GM23338 (cell line): ENCODE results near the gene PODN. TPM values are rescaled to one million over a fixed set of nuclear protein-coding genes. Genes with fewer than 3 reads are reported as not detected.

Experiments used
- ATAC-seq: fragments of 200-7000 bp; cut with Tn5 transposase; 3 replicates; pipeline ENCODE4 v1.9.1; 2020
- DNase-seq: peaks from one replicate; pipeline ENCODE4 v3.0.0-alpha.2; 2015; ENCODE audit warnings: low spot score
- H2AFZ ChIP-seq: fragments of 200-600 bp; sonication (generic); 2 replicates; pipeline ENCODE4 v1.8.0; 2016; ENCODE audit warnings: antibody characterized with exemption, mild to moderate bottlenecking, moderate library complexity
- H3F3A ChIP-seq: fragments of 200-600 bp; sonication (generic); replicated peaks from 2 replicates; pipeline ENCODE4 v1.8.0; 2017; ENCODE audit warnings: antibody characterized with exemption, mixed run types, low read depth
- H3K27ac ChIP-seq: fragments of 200-600 bp; sonication (generic); 2 replicates; pipeline ENCODE4 v1.6.1; 2016; ENCODE audit warnings: low read depth
- H3K27me3 ChIP-seq: fragments of 200-600 bp; sonication (generic); 2 replicates; pipeline ENCODE4 v1.8.0; 2016; ENCODE audit warnings: mild to moderate bottlenecking, mixed run types, moderate library complexity; ENCODE audit not compliant: insufficient read depth
- H3K36me3 ChIP-seq: fragments of 200-600 bp; sonication (generic); 2 replicates; pipeline ENCODE4 v1.8.0; 2016; ENCODE audit warnings: mild to moderate bottlenecking; ENCODE audit not compliant: insufficient read depth
- H3K4me1 ChIP-seq: fragments of 200-600 bp; sonication (generic); 2 replicates; pipeline ENCODE4 v1.8.0; 2016; ENCODE audit warnings: mild to moderate bottlenecking, moderate library complexity; ENCODE audit not compliant: insufficient read depth
- H3K4me2 ChIP-seq: fragments of 200-600 bp; sonication (generic); 2 replicates; pipeline ENCODE4 v1.7.1; 2017; ENCODE audit warnings: mixed run types
- H3K4me3 ChIP-seq: fragments of 200-600 bp; sonication (generic); 2 replicates; pipeline ENCODE4 v1.6.1; 2016; ENCODE audit warnings: mixed run types
- H3K79me2 ChIP-seq: fragments of 200-600 bp; sonication (generic); replicated peaks from 2 replicates; pipeline ENCODE4 v1.8.0; 2017; ENCODE audit warnings: mild to moderate bottlenecking; ENCODE audit not compliant: insufficient read depth
- H3K9me2 ChIP-seq: fragments of 200-600 bp; sonication (generic); 2 replicates; pipeline ENCODE4 v1.8.0; 2017; ENCODE audit not compliant: insufficient read depth
- H4K20me1 ChIP-seq: fragments of 200-600 bp; sonication (generic); replicated peaks from 2 replicates; pipeline ENCODE4 v1.8.0; 2017; ENCODE audit warnings: mild to moderate bottlenecking; ENCODE audit not compliant: insufficient read depth
- H3K27ac Mint-ChIP-seq: 2 replicates; pipeline ENCODE4 v1.8.0; 2020; ENCODE audit warnings: inconsistent platforms, mild to moderate bottlenecking, moderate library complexity, mixed read lengths
- H3K27me3 Mint-ChIP-seq: 3 replicates; pipeline ENCODE4 v1.8.0; 2022; ENCODE audit warnings: low read depth, mild to moderate bottlenecking, moderate library complexity, mixed read lengths, inconsistent platforms; ENCODE audit not compliant: insufficient read depth, poor library complexity
- H3K36me3 Mint-ChIP-seq: 3 replicates; pipeline ENCODE4 v1.8.0; 2021; ENCODE audit warnings: low read depth, mild to moderate bottlenecking, inconsistent platforms, moderate library complexity, mixed read lengths
- H3K4me1 Mint-ChIP-seq: 3 replicates; pipeline ENCODE4 v1.8.0; 2020; ENCODE audit warnings: mild to moderate bottlenecking, inconsistent platforms, mixed read lengths
- H3K4me3 Mint-ChIP-seq: 3 replicates; pipeline ENCODE4 v1.8.0; 2021; ENCODE audit warnings: moderate library complexity, mild to moderate bottlenecking, inconsistent platforms, mixed read lengths
- H3K9me3 Mint-ChIP-seq: 3 replicates; pipeline ENCODE4 v1.8.0; 2020; ENCODE audit warnings: moderate library complexity, mild to moderate bottlenecking, inconsistent platforms, mixed read lengths
- CREB1 ChIP-seq: fragments of 250-450 bp; sonication (Bioruptor Pico); IDR thresholded peaks from 2 replicates; pipeline ENCODE4 v1.5.0; 2020; ENCODE audit warnings: low read depth, mild to moderate bottlenecking, moderate library complexity
- CTCF ChIP-seq, 2 experiments: fragments of 200-600 bp in 1 of 2; sonication (generic) in 1 of 2; conservative IDR thresholded peaks; 2 replicates each; pipeline versions ENCODE4 v1.5.1 to v1.6.1; 2016 to 2017; ENCODE audit warnings: antibody characterized with exemption in 2 of 2, low read depth in 2 of 2, mild to moderate bottlenecking in 2 of 2, moderate library complexity in 1 of 2
- JUNB ChIP-seq: IDR thresholded peaks from one replicate; pipeline ENCODE4 v1.6.1; 2016; ENCODE audit warnings: antibody characterized with exemption; ENCODE audit not compliant: unreplicated experiment
- ZNF331 ChIP-seq: fragments of 250-450 bp; sonication (Bioruptor Pico); IDR thresholded peaks from 2 replicates; pipeline ENCODE4 v1.5.0; 2020; ENCODE audit warnings: low read depth, mild to moderate bottlenecking, moderate library complexity
- polyA plus RNA-seq: library from polyadenylated mRNA; unstranded; fragments of >200 nt; fragmentation: Nextera tagmentation; extraction: Ambion mirVana; gene quantifications from 2 replicates; pipeline ENCODE4 v1.2.1, GENCODE V29; 2016
- total RNA-seq: library from RNA; depleted of rRNA; stranded (reverse); fragments of >200 nt; shearing (Covaris generic); gene quantifications from 2 replicates; pipeline ENCODE4 v1.2.3, GENCODE V29; 2014
- TF ChIP-seq, protein P1 (sequence below): fragments of 250-450 bp; sonication (Bioruptor Pico); IDR thresholded peaks from 2 replicates; pipeline ENCODE4 v1.5.0; 2020; ENCODE audit warnings: mild to moderate bottlenecking, moderate library complexity

The PODN gene
- total and polyA plus RNA-seq, 2 experiments from 2014 or later, result 0.16 to 0.24 TPM

DNA sequence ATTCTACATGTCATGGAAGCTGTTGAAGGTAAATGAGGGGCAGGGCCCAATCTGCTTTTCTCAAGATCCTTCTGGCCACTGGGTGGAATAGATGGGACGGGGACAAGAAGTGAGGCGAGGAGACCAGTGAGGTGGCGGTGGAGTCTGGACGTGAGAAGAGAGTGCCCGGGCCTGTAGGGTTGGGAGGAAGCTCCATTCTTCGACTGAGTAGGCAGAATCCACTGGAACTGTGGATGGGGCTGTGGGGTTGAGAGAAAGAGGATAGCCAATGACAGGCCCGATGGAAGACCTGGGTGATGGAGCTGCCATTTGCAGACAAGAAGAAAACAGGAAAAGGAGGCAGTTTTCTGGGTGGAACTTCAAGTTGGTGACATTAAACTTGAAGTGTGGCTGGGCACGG is 70.2 kb downstream of the PODN start:
- Mint-ChIP-seq H3K9me3 (peaks cover 2% of the 10 kb centered on the region; the same call in 2 of the 3 replicates), H3K27me3 (peaks cover 5% of the 10 kb centered on the region), H3K4me1 (peaks cover 5% of the 10 kb centered on the region; the same call in 1 of the 3 replicates), H3K36me3 (peaks cover 2% of the 10 kb centered on the region; the same call in 2 of the 3 replicates), H3K27ac (no peak overlapping the region), H3K4me3 (no peak overlapping the region)
- Histone ChIP-seq H3K9me2 (no peaks in the 10 kb centered on the region), H3K4me3 (no peak overlapping the region), H3K4me1 (no peaks in the 10 kb centered on the region), H2AFZ (no peak overlapping the region), H3K4me2 (no peak overlapping the region), H3K27ac (no peak overlapping the region), H4K20me1 (no peaks in the 10 kb centered on the region), H3K27me3 (no peaks in the 10 kb centered on the region), H3F3A (no peaks in the 10 kb centered on the region), H3K79me2 (no peaks in the 10 kb centered on the region), H3K36me3 (no peaks in the 10 kb centered on the region)
- ATAC-seq (no peak), DNase-seq (no peak)
- TF ChIP-seq, protein P1, sequence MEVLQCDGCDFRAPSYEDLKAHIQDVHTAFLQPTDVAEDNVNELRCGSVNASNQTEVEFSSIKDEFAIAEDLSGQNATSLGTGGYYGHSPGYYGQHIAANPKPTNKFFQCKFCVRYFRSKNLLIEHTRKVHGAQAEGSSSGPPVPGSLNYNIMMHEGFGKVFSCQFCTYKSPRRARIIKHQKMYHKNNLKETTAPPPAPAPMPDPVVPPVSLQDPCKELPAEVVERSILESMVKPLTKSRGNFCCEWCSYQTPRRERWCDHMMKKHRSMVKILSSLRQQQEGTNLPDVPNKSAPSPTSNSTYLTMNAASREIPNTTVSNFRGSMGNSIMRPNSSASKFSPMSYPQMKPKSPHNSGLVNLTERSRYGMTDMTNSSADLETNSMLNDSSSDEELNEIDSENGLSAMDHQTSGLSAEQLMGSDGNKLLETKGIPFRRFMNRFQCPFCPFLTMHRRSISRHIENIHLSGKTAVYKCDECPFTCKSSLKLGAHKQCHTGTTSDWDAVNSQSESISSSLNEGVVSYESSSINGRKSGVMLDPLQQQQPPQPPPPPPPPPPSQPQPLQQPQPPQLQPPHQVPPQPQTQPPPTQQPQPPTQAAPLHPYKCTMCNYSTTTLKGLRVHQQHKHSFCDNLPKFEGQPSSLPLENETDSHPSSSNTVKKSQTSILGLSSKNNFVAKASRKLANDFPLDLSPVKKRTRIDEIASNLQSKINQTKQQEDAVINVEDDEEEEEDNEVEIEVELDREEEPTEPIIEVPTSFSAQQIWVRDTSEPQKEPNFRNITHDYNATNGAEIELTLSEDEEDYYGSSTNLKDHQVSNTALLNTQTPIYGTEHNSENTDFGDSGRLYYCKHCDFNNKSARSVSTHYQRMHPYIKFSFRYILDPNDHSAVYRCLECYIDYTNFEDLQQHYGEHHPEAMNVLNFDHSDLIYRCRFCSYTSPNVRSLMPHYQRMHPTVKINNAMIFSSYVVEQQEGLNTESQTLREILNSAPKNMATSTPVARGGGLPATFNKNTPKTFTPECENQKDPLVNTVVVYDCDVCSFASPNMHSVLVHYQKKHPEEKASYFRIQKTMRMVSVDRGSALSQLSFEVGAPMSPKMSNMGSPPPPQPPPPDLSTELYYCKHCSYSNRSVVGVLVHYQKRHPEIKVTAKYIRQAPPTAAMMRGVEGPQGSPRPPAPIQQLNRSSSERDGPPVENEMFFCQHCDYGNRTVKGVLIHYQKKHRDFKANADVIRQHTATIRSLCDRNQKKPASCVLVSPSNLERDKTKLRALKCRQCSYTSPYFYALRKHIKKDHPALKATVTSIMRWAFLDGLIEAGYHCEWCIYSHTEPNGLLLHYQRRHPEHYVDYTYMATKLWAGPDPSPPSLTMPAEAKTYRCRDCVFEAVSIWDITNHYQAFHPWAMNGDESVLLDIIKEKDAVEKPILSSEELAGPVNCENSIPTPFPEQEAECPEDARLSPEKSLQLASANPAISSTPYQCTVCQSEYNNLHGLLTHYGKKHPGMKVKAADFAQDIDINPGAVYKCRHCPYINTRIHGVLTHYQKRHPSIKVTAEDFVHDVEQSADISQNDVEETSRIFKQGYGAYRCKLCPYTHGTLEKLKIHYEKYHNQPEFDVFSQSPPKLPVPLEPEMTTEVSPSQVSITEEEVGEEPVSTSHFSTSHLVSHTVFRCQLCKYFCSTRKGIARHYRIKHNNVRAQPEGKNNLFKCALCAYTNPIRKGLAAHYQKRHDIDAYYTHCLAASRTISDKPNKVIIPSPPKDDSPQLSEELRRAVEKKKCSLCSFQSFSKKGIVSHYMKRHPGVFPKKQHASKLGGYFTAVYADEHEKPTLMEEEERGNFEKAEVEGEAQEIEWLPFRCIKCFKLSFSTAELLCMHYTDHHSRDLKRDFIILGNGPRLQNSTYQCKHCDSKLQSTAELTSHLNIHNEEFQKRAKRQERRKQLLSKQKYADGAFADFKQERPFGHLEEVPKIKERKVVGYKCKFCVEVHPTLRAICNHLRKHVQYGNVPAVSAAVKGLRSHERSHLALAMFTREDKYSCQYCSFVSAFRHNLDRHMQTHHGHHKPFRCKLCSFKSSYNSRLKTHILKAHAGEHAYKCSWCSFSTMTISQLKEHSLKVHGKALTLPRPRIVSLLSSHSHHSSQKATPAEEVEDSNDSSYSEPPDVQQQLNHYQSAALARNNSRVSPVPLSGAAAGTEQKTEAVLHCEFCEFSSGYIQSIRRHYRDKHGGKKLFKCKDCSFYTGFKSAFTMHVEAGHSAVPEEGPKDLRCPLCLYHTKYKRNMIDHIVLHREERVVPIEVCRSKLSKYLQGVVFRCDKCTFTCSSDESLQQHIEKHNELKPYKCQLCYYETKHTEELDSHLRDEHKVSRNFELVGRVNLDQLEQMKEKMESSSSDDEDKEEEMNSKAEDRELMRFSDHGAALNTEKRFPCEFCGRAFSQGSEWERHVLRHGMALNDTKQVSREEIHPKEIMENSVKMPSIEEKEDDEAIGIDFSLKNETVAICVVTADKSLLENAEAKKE, result no peak
- no peak for TF ChIP-seq JUNB
- TF ChIP-seq CREB1, result no peak
- TF ChIP-seq ZNF331, result no peak
- no peak for TF ChIP-seq CTCF (conservative IDR thresholded peaks at IDR 0.05; ENCODE audit: low read depth in 2 of 2)
